ENCODE data around the gene CYP3A7. TPM values are rescaled to one million over a fixed set of nuclear protein-coding genes. Genes with fewer than 3 reads are reported as not detected.
"Not testable (repeated sequence)": the region's sequence is repeated elsewhere in the genome, so short reads cannot be mapped to it uniquely, and the experiment has no call there.

The CYP3A7 gene
- total RNA-seq, 1 experiment from 2014 or later, result not detected

GRCh38 chr7:99707096-99707495 is 27.9 kb downstream of the CYP3A7 start:
- intact Hi-C loops (cut with micrococcal nuclease), result no loop called here
- no peak overlapping the region for H3K4me2 ChIP-seq (ENCODE audit: low read length)
- no peak overlapping the region for H3K27ac ChIP-seq (ENCODE audit: low read length)
- TF ChIP-seq EZH2phosphoT487 (IDR thresholded peaks at IDR 0.05; ENCODE audit: borderline replicate concordance, low read length) (no peak), EZH2 (IDR thresholded peaks at IDR 0.05; ENCODE audit: low read length, unreplicated experiment) (no peak), CTCF (conservative IDR thresholded peaks at IDR 0.05; ENCODE audit: low read depth, low read length) (no peak)
- no peaks in the 10 kb centered on the region for H3K36me3 ChIP-seq (ENCODE audit: low read depth, low read length)
- no peaks in the 10 kb centered on the region for H3K27me3 ChIP-seq (ENCODE audit: low read length)
- H2AFZ ChIP-seq (ENCODE audit: low read length), result no peak overlapping the region
- H3F3A ChIP-seq (ENCODE audit: low read length, unreplicated experiment), result no peaks in the 10 kb centered on the region
- H4K20me1 ChIP-seq (ENCODE audit: low read length), result no peaks in the 10 kb centered on the region
- POLR2A ChIA-PET (ENCODE audit: unreplicated experiment), result no interaction called here
- CTCF ChIA-PET, result no interaction called here
- H3K9me3 ChIP-seq (ENCODE audit: low read length), result 0 out of 2 replicates have a peak, but pooled peaks cover 11% of the 10 kb centered on the region
- no peak for DNase-seq
- no TSS peak for BruUV-seq (replicated peaks)
- H3K4me3 ChIP-seq (ENCODE audit: low read length), result no peak overlapping the region
- no peaks in the 10 kb centered on the region for H3K4me1 ChIP-seq (ENCODE audit: insufficient read depth, low read length)
- ATAC-seq, result no peak
- no peak overlapping the region for H3K9ac ChIP-seq (ENCODE audit: low read length)
- H3K79me2 ChIP-seq (ENCODE audit: low read length), result no peaks in the 10 kb centered on the region
- H3K9me2 ChIP-seq (replicated peaks; ENCODE audit: low read length), result no peaks in the 10 kb centered on the region

- Histone ChIP-seq H4K20me1 (ENCODE audit: low read length) (no peaks in the 10 kb centered on the region), H3K9me3 (ENCODE audit: low read length) (no peaks in the 10 kb centered on the region), H3K4me1 (ENCODE audit: insufficient read depth, low read length) (peaks cover 12% of the 10 kb centered on the region), H3K4me3 (ENCODE audit: low read length) (no peak overlapping the region), H3K4me2 (ENCODE audit: low read length) (no peak overlapping the region), H3K9ac (ENCODE audit: low read length) (no peak overlapping the region), H3K27me3 (ENCODE audit: low read length) (no peaks in the 10 kb centered on the region), H3K36me3 (ENCODE audit: low read depth, low read length) (no peaks in the 10 kb centered on the region), H3F3A (ENCODE audit: low read length, unreplicated experiment) (no peaks in the 10 kb centered on the region), H3K27ac (ENCODE audit: low read length) (no peak overlapping the region), H3K79me2 (ENCODE audit: low read length) (no peaks in the 10 kb centered on the region), H3K9me2 (replicated peaks; ENCODE audit: low read length) (no peaks in the 10 kb centered on the region), H2AFZ (ENCODE audit: low read length) (no peak overlapping the region)
- POLR2A ChIA-PET (ENCODE audit: unreplicated experiment), result no interaction called here
- CTCF ChIA-PET, result no interaction called here
- DNase-seq (no peak), ATAC-seq (peak; percentile 19; the same call in 1 of the 2 replicates)
- BruUV-seq (replicated peaks), result no TSS peak
- no peak for TF ChIP-seq EZH2 (IDR thresholded peaks at IDR 0.05; ENCODE audit: low read length, unreplicated experiment)
- TF ChIP-seq CTCF (conservative IDR thresholded peaks at IDR 0.05; ENCODE audit: low read depth, low read length), result no peak
- no peak for TF ChIP-seq EZH2phosphoT487 (IDR thresholded peaks at IDR 0.05; ENCODE audit: borderline replicate concordance, low read length)
- intact Hi-C loops (cut with micrococcal nuclease), result no loop called here
Observed at GRCh38 chr7:99699946-99700345, 35.0 kb downstream of the CYP3A7 start.

GRCh38 chr7:99698867-99699730 is 35.9 kb downstream of the CYP3A7 start:
- POLR2A ChIA-PET (ENCODE audit: unreplicated experiment); H3K9me3 ChIP-seq (ENCODE audit: low read length); H3F3A ChIP-seq (ENCODE audit: low read length, unreplicated experiment); H3K36me3 ChIP-seq (ENCODE audit: low read depth, low read length); intact Hi-C loops (cut with micrococcal nuclease); H3K9me2 ChIP-seq (replicated peaks; ENCODE audit: low read length); H3K79me2 ChIP-seq (ENCODE audit: low read length); H3K27me3 ChIP-seq (ENCODE audit: low read length); CTCF ChIA-PET; H4K20me1 ChIP-seq (ENCODE audit: low read length); H3K9ac ChIP-seq (ENCODE audit: low read length): not testable (repeated sequence)
- Histone ChIP-seq H3K27ac (ENCODE audit: low read length) (peak overlapping the region; percentile 50), H3K4me2 (ENCODE audit: low read length) (peak overlapping the region; percentile 77), H2AFZ (ENCODE audit: low read length) (peak overlapping the region; percentile 69), H3K4me1 (ENCODE audit: insufficient read depth, low read length) (peaks cover 12% of the 10 kb centered on the region), H3K4me3 (ENCODE audit: low read length) (peak overlapping the region; percentile 30; the same call in 1 of the 2 replicates)
- peak; percentile 99 for ATAC-seq
- peak; percentile 62 for DNase-seq
- BruUV-seq (replicated peaks), result TSS peak; percentile 54

Measured in PC-3 (cell line).